ENCODE measurements around the gene LMBRD2. TPM values are rescaled to one million over a fixed set of nuclear protein-coding genes. Genes with fewer than 3 reads are reported as not detected.

The LMBRD2 gene
- total and polyA plus RNA-seq, 9 of the 15 experiments (the other 6 are each of a cell fraction or from before 2014, with no cell fraction given), result 2.1 to 24.2 (median 10.6) TPM

DNA sequence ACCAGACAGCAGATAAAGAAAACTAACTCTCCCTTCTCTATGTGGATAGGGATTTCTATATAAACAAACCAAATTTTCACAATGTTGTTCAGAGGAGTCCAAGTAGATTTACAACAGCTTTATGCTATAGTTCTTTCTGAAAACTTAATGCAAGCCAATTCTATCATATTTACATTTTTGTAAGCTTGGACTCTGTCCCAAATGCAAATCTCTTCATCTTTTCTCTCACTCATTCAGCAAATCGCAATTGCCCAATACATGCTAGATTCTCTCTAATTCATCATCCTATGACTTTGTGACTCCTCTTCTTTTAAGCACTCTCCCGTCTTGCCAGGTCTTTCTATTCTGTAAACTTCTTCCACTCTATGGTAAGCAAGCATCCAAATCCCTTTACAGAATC is 45.9 kb downstream of the LMBRD2 start (continued):
- TF ChIP-seq, protein P1, sequence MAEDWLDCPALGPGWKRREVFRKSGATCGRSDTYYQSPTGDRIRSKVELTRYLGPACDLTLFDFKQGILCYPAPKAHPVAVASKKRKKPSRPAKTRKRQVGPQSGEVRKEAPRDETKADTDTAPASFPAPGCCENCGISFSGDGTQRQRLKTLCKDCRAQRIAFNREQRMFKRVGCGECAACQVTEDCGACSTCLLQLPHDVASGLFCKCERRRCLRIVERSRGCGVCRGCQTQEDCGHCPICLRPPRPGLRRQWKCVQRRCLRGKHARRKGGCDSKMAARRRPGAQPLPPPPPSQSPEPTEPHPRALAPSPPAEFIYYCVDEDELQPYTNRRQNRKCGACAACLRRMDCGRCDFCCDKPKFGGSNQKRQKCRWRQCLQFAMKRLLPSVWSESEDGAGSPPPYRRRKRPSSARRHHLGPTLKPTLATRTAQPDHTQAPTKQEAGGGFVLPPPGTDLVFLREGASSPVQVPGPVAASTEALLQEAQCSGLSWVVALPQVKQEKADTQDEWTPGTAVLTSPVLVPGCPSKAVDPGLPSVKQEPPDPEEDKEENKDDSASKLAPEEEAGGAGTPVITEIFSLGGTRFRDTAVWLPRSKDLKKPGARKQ (CRISPR knock-in tag; IDR thresholded peaks at IDR 0.05), result no peak
- TF ChIP-seq TFAM (CRISPR knock-in tag; conservative IDR thresholded peaks at IDR 0.05) (no peak), NR2F6 (CRISPR knock-in tag; IDR thresholded peaks at IDR 0.05) (no peak), ATF4 (CRISPR knock-in tag; IDR thresholded peaks at IDR 0.05) (no peak), XRCC4 (IDR thresholded peaks at IDR 0.05; ENCODE audit: extremely low read depth, insufficient read depth, insufficient read length) (no peak), KDM5B (IDR thresholded peaks at IDR 0.05; ENCODE audit: insufficient replicate concordance, low read depth, low read length) (no peak), YBX1 (IDR thresholded peaks at IDR 0.05) (no peak), TEAD4 (IDR thresholded peaks at IDR 0.05; ENCODE audit: low read length) (no peak), TEAD4 (CRISPR knock-in tag; IDR thresholded peaks at IDR 0.05; ENCODE audit: borderline replicate concordance) (no peak)
- TF ChIP-seq, protein P2, sequence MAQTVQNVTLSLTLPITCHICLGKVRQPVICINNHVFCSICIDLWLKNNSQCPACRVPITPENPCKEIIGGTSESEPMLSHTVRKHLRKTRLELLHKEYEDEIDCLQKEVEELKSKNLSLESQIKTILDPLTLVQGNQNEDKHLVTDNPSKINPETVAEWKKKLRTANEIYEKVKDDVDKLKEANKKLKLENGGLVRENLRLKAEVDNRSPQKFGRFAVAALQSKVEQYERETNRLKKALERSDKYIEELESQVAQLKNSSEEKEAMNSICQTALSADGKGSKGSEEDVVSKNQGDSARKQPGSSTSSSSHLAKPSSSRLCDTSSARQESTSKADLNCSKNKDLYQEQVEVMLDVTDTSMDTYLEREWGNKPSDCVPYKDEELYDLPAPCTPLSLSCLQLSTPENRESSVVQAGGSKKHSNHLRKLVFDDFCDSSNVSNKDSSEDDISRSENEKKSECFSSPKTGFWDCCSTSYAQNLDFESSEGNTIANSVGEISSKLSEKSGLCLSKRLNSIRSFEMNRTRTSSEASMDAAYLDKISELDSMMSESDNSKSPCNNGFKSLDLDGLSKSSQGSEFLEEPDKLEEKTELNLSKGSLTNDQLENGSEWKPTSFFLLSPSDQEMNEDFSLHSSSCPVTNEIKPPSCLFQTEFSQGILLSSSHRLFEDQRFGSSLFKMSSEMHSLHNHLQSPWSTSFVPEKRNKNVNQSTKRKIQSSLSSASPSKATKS (CRISPR knock-in tag; IDR thresholded peaks at IDR 0.05), result no peak
